Smooth muscle cell (in vitro differentiated cells): ENCODE results near the gene KLHL42. TPM values are rescaled to one million over a fixed set of nuclear protein-coding genes. Genes with fewer than 3 reads are reported as not detected.

Experiments used
- DNase-seq: peaks from one replicate; lab custom pipeline; 2025; ENCODE audit not compliant: unreplicated experiment; lab: John Stamatoyannopoulos, UW
- H2AFZ ChIP-seq: fragments of 200-600 bp; sonication (generic); 2 replicates; pipeline ENCODE4 v1.6.0; 2016; ENCODE audit warnings: antibody characterized with exemption, low read depth, mild to moderate bottlenecking
- H3F3A ChIP-seq: fragments of 200-600 bp; sonication (generic); 2 replicates; pipeline ENCODE4 v1.6.0; 2017; ENCODE audit warnings: antibody characterized with exemption, low read depth
- H3K27ac ChIP-seq: fragments of 200-600 bp; sonication (generic); 2 replicates; pipeline ENCODE4 v1.5.1; 2016; ENCODE audit warnings: low read depth, mild to moderate bottlenecking
- H3K27me3 ChIP-seq: fragments of 200-600 bp; sonication (generic); 2 replicates; pipeline ENCODE4 v1.6.1; 2016; ENCODE audit warnings: low read depth, mild to moderate bottlenecking
- H3K36me3 ChIP-seq: fragments of 200-600 bp; sonication (generic); 2 replicates; pipeline ENCODE4 v1.5.1; 2016; ENCODE audit warnings: low read depth
- H3K4me1 ChIP-seq: fragments of 200-600 bp; sonication (generic); 2 replicates; pipeline ENCODE4 v1.5.1; 2016; ENCODE audit warnings: low read depth
- H3K4me2 ChIP-seq: fragments of 200-600 bp; sonication (generic); 2 replicates; pipeline ENCODE4 v1.6.0; 2016; ENCODE audit warnings: mild to moderate bottlenecking
- H3K4me3 ChIP-seq: fragments of 200-600 bp; sonication (generic); 2 replicates; pipeline ENCODE4 v1.5.1; 2016; ENCODE audit warnings: mild to moderate bottlenecking
- H3K79me2 ChIP-seq: fragments of 200-600 bp; sonication (generic); 2 replicates; pipeline ENCODE4 v1.6.0; 2016; ENCODE audit warnings: low read depth, mild to moderate bottlenecking
- H3K9ac ChIP-seq: fragments of 200-600 bp; sonication (generic); 2 replicates; pipeline ENCODE4 v1.6.0; 2016; ENCODE audit warnings: low read depth
- H3K9me3 ChIP-seq: fragments of 200-600 bp; sonication (generic); replicated peaks from 2 replicates; pipeline ENCODE4 v1.5.1; 2016; ENCODE audit warnings: low read depth
- H4K20me1 ChIP-seq: fragments of 200-600 bp; sonication (generic); 2 replicates; pipeline ENCODE4 v1.6.0; 2016; ENCODE audit warnings: low read depth
- WGBS: methylation state at CpG from one replicate; pipeline ENCODE4 v1.1.7; 2016; ENCODE audit warnings: low lambda C conversion rate; 5-methylcytosine and 5-hydroxymethylcytosine counted together
- polyA plus RNA-seq: library from polyadenylated mRNA; unstranded; fragments of >200 nt; fragmentation: Nextera tagmentation; extraction: Ambion mirVana; gene quantifications from 2 replicates; pipeline ENCODE4 v1.2.1, GENCODE V29; 2016
- total RNA-seq: library from RNA; depleted of rRNA; stranded (reverse); fragments of >200 nt; gene quantifications from 2 replicates; pipeline ENCODE4 v1.2.3, GENCODE V29; 2014
- TF ChIP-seq, protein P1 (sequence below): fragments of 200-600 bp; sonication (generic); IDR thresholded peaks from 2 replicates; pipeline ENCODE4 v1.5.1; 2017; ENCODE audit warnings: borderline replicate concordance, mild to moderate bottlenecking, antibody characterized with exemption; ENCODE audit not compliant: insufficient read depth, poor library complexity, severe bottlenecking

The KLHL42 gene
- total and polyA plus RNA-seq, 2 experiments from 2014 or later, result 25.6 to 35.4 TPM

DNA sequence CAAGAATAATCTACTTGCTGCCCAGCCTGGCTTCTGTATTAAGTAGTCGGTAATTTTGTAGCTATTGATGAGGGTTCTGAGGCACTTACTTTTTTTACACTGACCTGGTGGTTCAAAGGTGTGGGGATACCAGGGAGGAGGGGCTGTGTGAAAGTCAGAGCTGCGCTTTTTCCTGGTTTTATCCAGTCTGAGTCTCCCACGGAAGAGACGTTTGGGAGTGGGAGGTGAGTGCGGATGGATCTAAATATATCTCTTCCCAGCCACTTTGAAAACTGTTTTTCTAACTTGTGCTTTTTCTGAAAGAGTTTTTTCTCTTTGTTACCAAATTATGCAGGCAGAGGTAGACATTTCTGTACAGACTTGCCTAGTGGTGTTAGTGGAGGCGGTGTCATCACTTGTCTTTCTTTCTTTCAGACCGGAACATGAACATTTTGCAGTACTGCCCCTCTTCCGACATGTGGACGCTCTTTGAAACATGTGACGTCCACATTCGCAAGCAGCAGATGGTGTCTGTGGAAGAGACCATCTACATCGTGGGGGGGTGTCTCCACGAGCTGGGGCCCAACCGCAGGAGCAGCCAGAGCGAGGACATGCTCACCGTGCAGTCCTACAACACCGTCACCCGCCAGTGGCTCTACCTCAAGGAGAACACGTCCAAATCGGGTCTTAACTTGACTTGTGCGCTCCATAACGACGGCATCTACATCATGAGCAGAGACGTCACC, 17.4 kb downstream of the KLHL42 start:
- peaks cover 6% of the 10 kb centered on the region for H3F3A ChIP-seq
- 95% methylated on average over 24 of the region's 24 CpGs for WGBS
- no peak overlapping the region for H2AFZ ChIP-seq

DNA sequence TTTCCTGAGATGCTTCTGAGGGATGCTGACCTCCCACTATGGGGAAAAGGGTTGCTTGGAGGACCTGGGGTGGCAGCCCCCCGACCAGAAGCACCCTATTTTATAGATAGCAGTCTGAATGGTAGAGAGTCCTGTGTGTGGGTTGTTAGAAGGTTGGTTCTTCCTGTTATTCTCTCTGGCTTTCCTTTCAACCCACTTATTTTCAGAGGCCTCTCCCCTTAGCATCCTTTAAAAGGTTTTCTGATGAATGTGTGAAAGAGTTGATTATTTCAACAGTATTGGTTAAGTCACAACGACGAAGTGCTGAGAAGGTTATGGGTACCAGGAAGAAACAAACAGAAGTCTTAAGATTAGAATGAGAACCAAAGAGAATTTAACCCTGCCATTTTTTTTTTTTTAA, 20.8 kb downstream of the KLHL42 start:
- H3K4me2 ChIP-seq, result no peak overlapping the region
- H3F3A ChIP-seq, result peaks cover 6% of the 10 kb centered on the region
- TF ChIP-seq, protein P1, sequence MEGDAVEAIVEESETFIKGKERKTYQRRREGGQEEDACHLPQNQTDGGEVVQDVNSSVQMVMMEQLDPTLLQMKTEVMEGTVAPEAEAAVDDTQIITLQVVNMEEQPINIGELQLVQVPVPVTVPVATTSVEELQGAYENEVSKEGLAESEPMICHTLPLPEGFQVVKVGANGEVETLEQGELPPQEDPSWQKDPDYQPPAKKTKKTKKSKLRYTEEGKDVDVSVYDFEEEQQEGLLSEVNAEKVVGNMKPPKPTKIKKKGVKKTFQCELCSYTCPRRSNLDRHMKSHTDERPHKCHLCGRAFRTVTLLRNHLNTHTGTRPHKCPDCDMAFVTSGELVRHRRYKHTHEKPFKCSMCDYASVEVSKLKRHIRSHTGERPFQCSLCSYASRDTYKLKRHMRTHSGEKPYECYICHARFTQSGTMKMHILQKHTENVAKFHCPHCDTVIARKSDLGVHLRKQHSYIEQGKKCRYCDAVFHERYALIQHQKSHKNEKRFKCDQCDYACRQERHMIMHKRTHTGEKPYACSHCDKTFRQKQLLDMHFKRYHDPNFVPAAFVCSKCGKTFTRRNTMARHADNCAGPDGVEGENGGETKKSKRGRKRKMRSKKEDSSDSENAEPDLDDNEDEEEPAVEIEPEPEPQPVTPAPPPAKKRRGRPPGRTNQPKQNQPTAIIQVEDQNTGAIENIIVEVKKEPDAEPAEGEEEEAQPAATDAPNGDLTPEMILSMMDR, result no peak
- H3K4me3 ChIP-seq, result no peak overlapping the region
- H3K9ac ChIP-seq, result no peak overlapping the region
- no peaks in the 10 kb centered on the region for H3K9me3 ChIP-seq
- no peak overlapping the region for H3K27ac ChIP-seq
- no peak overlapping the region for H2AFZ ChIP-seq
- 91% methylated on average over 3 of the region's 3 CpGs for WGBS
- no peaks in the 10 kb centered on the region for H4K20me1 ChIP-seq
- H3K79me2 ChIP-seq, result no peaks in the 10 kb centered on the region
- DNase-seq, result no peak
- no peaks in the 10 kb centered on the region for H3K27me3 ChIP-seq
- no peaks in the 10 kb centered on the region for H3K4me1 ChIP-seq
- peaks cover 24% of the 10 kb centered on the region for H3K36me3 ChIP-seq

More for the DNA sequence above, 17.4 kb downstream of the KLHL42 start:
- no peaks in the 10 kb centered on the region for H3K27me3 ChIP-seq
- no peak for DNase-seq
- H3K4me3 ChIP-seq, result no peak overlapping the region
- peaks cover 17% of the 10 kb centered on the region for H3K79me2 ChIP-seq
- H3K4me1 ChIP-seq, result no peaks in the 10 kb centered on the region
- H3K27ac ChIP-seq, result no peak overlapping the region
- H3K36me3 ChIP-seq, result peaks cover 25% of the 10 kb centered on the region
- H3K9me3 ChIP-seq, result no peaks in the 10 kb centered on the region
- TF ChIP-seq, protein P1, result no peak
- no peak overlapping the region for H3K4me2 ChIP-seq
- H3K9ac ChIP-seq, result no peak overlapping the region
- H4K20me1 ChIP-seq, result no peaks in the 10 kb centered on the region

DNA sequence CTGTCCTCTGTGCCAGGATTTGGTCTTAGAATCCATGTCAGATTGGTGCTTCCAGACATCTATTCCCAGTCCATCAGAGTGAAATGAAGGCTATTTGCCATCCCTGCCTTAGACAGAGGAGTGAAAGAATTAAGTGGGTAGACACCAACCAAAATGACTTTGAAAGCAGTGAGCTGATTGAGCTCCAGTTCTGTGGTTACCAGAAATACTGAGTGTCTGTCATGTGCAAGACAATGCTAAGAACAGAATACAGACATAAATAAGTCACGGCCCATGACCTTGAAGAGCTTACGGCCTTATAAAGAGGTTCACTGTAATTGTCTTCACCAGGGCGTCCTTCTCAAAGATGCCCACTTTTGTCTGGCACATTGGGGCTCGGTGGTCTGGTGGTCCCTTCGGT, 21.6 kb downstream of the KLHL42 start:
- TF ChIP-seq, protein P1, result no peak
- WGBS, result 95% methylated on average over 5 of the region's 5 CpGs
- no peaks in the 10 kb centered on the region for H3K27me3 ChIP-seq

DNA sequence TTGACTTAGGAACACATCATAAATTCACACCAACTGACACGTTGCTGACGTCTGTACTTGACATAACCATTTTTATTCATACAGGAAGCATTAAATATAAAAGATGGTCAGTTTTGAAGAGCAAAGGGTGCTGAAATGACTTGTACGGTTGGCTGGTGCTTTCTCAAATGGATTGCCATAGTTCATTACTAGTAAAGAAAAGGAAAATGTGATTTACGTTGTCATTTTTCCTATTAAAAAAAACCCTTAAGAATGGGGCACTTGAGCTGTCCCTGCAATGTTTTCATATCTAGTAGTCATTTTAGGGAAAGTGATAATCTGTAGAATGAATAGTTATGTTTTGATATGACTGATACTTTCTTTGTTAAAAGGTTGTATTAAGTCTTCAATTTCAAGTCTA, 22.5 kb downstream of the KLHL42 start:
- peaks cover 6% of the 10 kb centered on the region for H3F3A ChIP-seq
- peaks cover 11% of the 10 kb centered on the region for H3K36me3 ChIP-seq
- H2AFZ ChIP-seq, result no peak overlapping the region
- no peak overlapping the region for H3K9ac ChIP-seq
- no peak overlapping the region for H3K4me2 ChIP-seq
- no peaks in the 10 kb centered on the region for H3K79me2 ChIP-seq
- H3K27ac ChIP-seq, result no peak overlapping the region
- H4K20me1 ChIP-seq, result no peaks in the 10 kb centered on the region
- no peaks in the 10 kb centered on the region for H3K27me3 ChIP-seq
- DNase-seq, result no peak
- TF ChIP-seq, protein P1, result no peak
- no peaks in the 10 kb centered on the region for H3K9me3 ChIP-seq
- no peak overlapping the region for H3K4me3 ChIP-seq
- WGBS, result 87% methylated on average over 4 of the region's 4 CpGs
- H3K4me1 ChIP-seq, result no peaks in the 10 kb centered on the region

More for the DNA sequence above, 21.6 kb downstream of the KLHL42 start:
- no peaks in the 10 kb centered on the region for H3K79me2 ChIP-seq
- no peak overlapping the region for H3K4me3 ChIP-seq
- peaks cover 6% of the 10 kb centered on the region for H3F3A ChIP-seq
- no peak overlapping the region for H2AFZ ChIP-seq
- H3K9me3 ChIP-seq, result no peaks in the 10 kb centered on the region
- H3K4me1 ChIP-seq, result no peaks in the 10 kb centered on the region
- H3K36me3 ChIP-seq, result peaks cover 16% of the 10 kb centered on the region
- no peak overlapping the region for H3K27ac ChIP-seq
- no peak overlapping the region for H3K4me2 ChIP-seq
- DNase-seq, result no peak
- no peaks in the 10 kb centered on the region for H4K20me1 ChIP-seq
- no peak overlapping the region for H3K9ac ChIP-seq
